H9 (cell line): Measurements from ENCODE around the gene ERMP1. TPM values are rescaled to one million over a fixed set of nuclear protein-coding genes. Genes with fewer than 3 reads are reported as not detected.

ENCODE experiments used
- DNase-seq: peaks from one replicate; pipeline ENCODE4 v3.0.0-alpha.2; 2017
- H2AFZ ChIP-seq: one replicate; pipeline ENCODE4 v1.6.1; 2013; ENCODE audit warnings: mild to moderate bottlenecking, low read length, control low read depth, moderate library complexity
- H2AK5ac ChIP-seq: 2 replicates; pipeline ENCODE4 v1.6.1; 2013; ENCODE audit warnings: low read length, control low read depth, mixed read lengths; ENCODE audit not compliant: insufficient read length
- H2BK120ac ChIP-seq: one replicate; pipeline ENCODE4 v1.6.1; 2013; ENCODE audit warnings: low read depth, mild to moderate bottlenecking, low read length, control low read depth, inconsistent platforms; ENCODE audit not compliant: poor library complexity, severe bottlenecking
- H2BK12ac ChIP-seq: 2 replicates; pipeline ENCODE4 v1.6.1; 2013; ENCODE audit warnings: low read length, control low read depth, mixed read lengths, low read depth; ENCODE audit not compliant: insufficient read length
- H2BK15ac ChIP-seq: 2 replicates; pipeline ENCODE4 v1.6.1; 2013; ENCODE audit warnings: low read depth, low read length, control low read depth
- H2BK20ac ChIP-seq: one replicate; pipeline ENCODE4 v1.6.1; 2013; ENCODE audit warnings: low read depth, mild to moderate bottlenecking, low read length, control low read depth, inconsistent platforms; ENCODE audit not compliant: poor library complexity, severe bottlenecking
- H2BK5ac ChIP-seq: 2 replicates; pipeline ENCODE4 v1.6.1; 2013; ENCODE audit warnings: low read length, control low read depth, mixed read lengths; ENCODE audit not compliant: insufficient read length
- H3K14ac ChIP-seq: 2 replicates; pipeline ENCODE4 v1.6.1; 2013; ENCODE audit warnings: low read length, control low read depth; ENCODE audit not compliant: insufficient read depth
- H3K18ac ChIP-seq: 2 replicates; pipeline ENCODE4 v1.6.1; 2013; ENCODE audit warnings: low read depth, mild to moderate bottlenecking, mixed read lengths, low read length, control low read depth; ENCODE audit not compliant: insufficient read length
- H3K23ac ChIP-seq: 2 replicates; pipeline ENCODE4 v1.6.1; 2013; ENCODE audit warnings: low read length, control low read depth, mixed read lengths, low read depth; ENCODE audit not compliant: insufficient read length
- H3K23me2 ChIP-seq: 2 replicates; pipeline ENCODE4 v1.6.1; 2013; ENCODE audit warnings: low read depth, mild to moderate bottlenecking, mixed read lengths, low read length, control low read depth; ENCODE audit not compliant: insufficient read length, poor library complexity, severe bottlenecking
- H3K27ac ChIP-seq: 2 replicates; pipeline ENCODE4 v1.5.1; 2013; ENCODE audit warnings: low read length, control low read depth, mixed read lengths, low read depth; ENCODE audit not compliant: insufficient read length
- H3K27me3 ChIP-seq: 2 replicates; pipeline ENCODE4 v1.6.1; 2013; ENCODE audit warnings: low read length, control low read depth, inconsistent platforms; ENCODE audit not compliant: insufficient read depth
- H3K4ac ChIP-seq: 2 replicates; pipeline ENCODE4 v1.6.1; 2013; ENCODE audit warnings: low read depth, mild to moderate bottlenecking, control low read depth, inconsistent platforms, low read length, moderate library complexity
- H3K4me1 ChIP-seq: 2 replicates; pipeline ENCODE4 v1.6.1; 2013; ENCODE audit warnings: low read length, control low read depth, inconsistent platforms; ENCODE audit not compliant: insufficient read depth
- H3K4me2 ChIP-seq: 2 replicates; pipeline ENCODE4 v1.6.1; 2013; ENCODE audit warnings: low read length, control low read depth, mixed read lengths; ENCODE audit not compliant: insufficient read length, insufficient read depth
- H3K56ac ChIP-seq: 2 replicates; pipeline ENCODE4 v1.6.1; 2013; ENCODE audit warnings: low read depth, mild to moderate bottlenecking, mixed read lengths, low read length, control low read depth; ENCODE audit not compliant: insufficient read length
- H3K79me1 ChIP-seq: 2 replicates; pipeline ENCODE4 v1.6.1; 2013; ENCODE audit warnings: low read depth, mild to moderate bottlenecking, moderate library complexity, low read length, control low read depth, inconsistent platforms; ENCODE audit not compliant: insufficient read depth, poor library complexity, severe bottlenecking
- H3K79me2 ChIP-seq: 2 replicates; pipeline ENCODE4 v1.6.1; 2013; ENCODE audit warnings: low read length, control low read depth, inconsistent platforms; ENCODE audit not compliant: insufficient read depth
- H3K9ac ChIP-seq: 2 replicates; pipeline ENCODE4 v1.6.1; 2013; ENCODE audit warnings: low read length, control low read depth, mixed read lengths; ENCODE audit not compliant: insufficient read length; ENCODE audit errors: extremely low read depth
- H3K9me3 ChIP-seq: one replicate; pipeline ENCODE4 v1.6.1; 2013; ENCODE audit warnings: low read depth, low read length, inconsistent platforms; ENCODE audit not compliant: control insufficient read depth
- H3T11ph ChIP-seq: one replicate; pipeline ENCODE4 v1.6.1; 2013; ENCODE audit warnings: mild to moderate bottlenecking, low read length, control low read depth, inconsistent platforms
- H4K20me1 ChIP-seq: one replicate; pipeline ENCODE4 v1.6.1; 2013; ENCODE audit not compliant: control insufficient read depth, insufficient read length, insufficient read depth
- H4K5ac ChIP-seq: 2 replicates; pipeline ENCODE4 v1.6.1; 2013; ENCODE audit warnings: low read depth, mild to moderate bottlenecking, mixed read lengths, low read length, control low read depth; ENCODE audit not compliant: insufficient read length
- H4K8ac ChIP-seq: replicated peaks from 2 replicates; pipeline ENCODE4 v1.6.1; 2013; ENCODE audit warnings: low read length, control low read depth, mixed read lengths, low read depth; ENCODE audit not compliant: insufficient read length
- H4K91ac ChIP-seq: 2 replicates; pipeline ENCODE4 v1.6.1; 2013; ENCODE audit warnings: low read depth, mild to moderate bottlenecking, moderate library complexity, mixed read lengths, low read length, control low read depth; ENCODE audit not compliant: insufficient read length
- H3K27ac Mint-ChIP-seq, 3 experiments: 2 replicates in 2 of 3; 3 replicates in 1 of 3; pipeline ENCODE4 v1.8.0; 2020 to 2021; ENCODE audit warnings: mixed read lengths in 3 of 3, mild to moderate bottlenecking in 1 of 3, moderate library complexity in 1 of 3
- H3K27me3 Mint-ChIP-seq: 2 replicates; pipeline ENCODE4 v1.8.0; 2021; ENCODE audit warnings: low read depth, mild to moderate bottlenecking, moderate library complexity, mixed read lengths
- H3K36me3 Mint-ChIP-seq, 3 experiments: 2 replicates in 2 of 3; 3 replicates in 1 of 3; pipeline ENCODE4 v1.8.0; 2020 to 2021; ENCODE audit warnings: low read depth in 3 of 3, mixed read lengths in 3 of 3; ENCODE audit not compliant: insufficient read depth in 1 of 3
- H3K4me1 Mint-ChIP-seq, 2 experiments: 2 replicates each; pipeline ENCODE4 v1.8.0; 2020; ENCODE audit warnings: mixed read lengths in 2 of 2
- H3K4me3 Mint-ChIP-seq, 2 experiments: 2 replicates in 1 of 2; 3 replicates in 1 of 2; pipeline ENCODE4 v1.8.0; 2020 to 2021; ENCODE audit warnings: mild to moderate bottlenecking in 2 of 2, mixed read lengths in 2 of 2, moderate library complexity in 1 of 2
- H3K9me3 Mint-ChIP-seq, 2 experiments: 2 replicates in 1 of 2; 3 replicates in 1 of 2; pipeline ENCODE4 v1.8.0; 2020; ENCODE audit warnings: mild to moderate bottlenecking in 2 of 2, mixed read lengths in 2 of 2, moderate library complexity in 1 of 2
- CTCF ChIP-seq: fragments of 200-600 bp; sonication (generic); conservative IDR thresholded peaks from 3 replicates; pipeline ENCODE4 v1.8.0; 2021; ENCODE audit warnings: antibody characterized with exemption, mild to moderate bottlenecking
- whole genome bisulfite sequencing: extraction: QIAGEN DNeasy Blood & Tissue Kit; methylation state at CpG from one replicate; pipeline ENCODE4 v1.1.7; 2013; ENCODE audit warnings: missing lambda C conversion rate, low lambda C conversion rate, mixed read lengths; ENCODE audit not compliant: insufficient read length; ENCODE audit errors: extremely low coverage; 5-methylcytosine and 5-hydroxymethylcytosine counted together
- total RNA-seq: library from RNA; stranded (reverse); gene quantifications from 2 replicates; pipeline ENCODE4 v1.2.1, GENCODE V29; 2021

ERMP1 gene
- total RNA-seq, 1 experiment from 2014 or later, result 20.2 TPM

- no peaks in the 10 kb centered on the region for H3K79me2 ChIP-seq
- H4K20me1 ChIP-seq, result no peaks in the 10 kb centered on the region
- H3K9ac ChIP-seq, result no peak overlapping the region
- Mint-ChIP-seq H3K4me1 (peaks cover 8 to 9% of the 10 kb centered on the region in 2 experiments), H3K9me3 (peaks cover 18 to 20% of the 10 kb centered on the region in 2 experiments), H3K27me3 (no peaks in the 10 kb centered on the region; the same call in 1 of the 2 replicates), H3K27ac (no peak overlapping the region), H3K36me3 (peaks cover 18 to 42% (median 32%) of the 10 kb centered on the region in 3 experiments), H3K4me3 (no peak overlapping the region)
- DNase-seq, result no peak
- H3K4me1 ChIP-seq, result no peaks in the 10 kb centered on the region
- H3K4me2 ChIP-seq, result no peak overlapping the region
- no CpG with 5 or more reads among the region's 6 CpGs for WGBS
- no peak overlapping the region for H2AFZ ChIP-seq
- H3K79me1 ChIP-seq, result no peaks in the 10 kb centered on the region
- H3K23ac ChIP-seq, result no peak overlapping the region
- no peak for TF ChIP-seq CTCF
- no peak overlapping the region for H2BK12ac ChIP-seq
- H3K14ac ChIP-seq, result no peak overlapping the region
- no peak overlapping the region for H3K56ac ChIP-seq
- H3K4ac ChIP-seq, result no peak overlapping the region
- H3K27me3 ChIP-seq, result no peaks in the 10 kb centered on the region
- no peak overlapping the region for H3K27ac ChIP-seq
- H3K23me2 ChIP-seq, result no peaks in the 10 kb centered on the region
- no peak overlapping the region for H3K18ac ChIP-seq
- H2BK5ac ChIP-seq, result no peak overlapping the region
- no peak overlapping the region for H2BK15ac ChIP-seq
- H3K9me3 ChIP-seq, result no peaks in the 10 kb centered on the region
- H3T11ph ChIP-seq, result no peak overlapping the region
- no peak overlapping the region for H2AK5ac ChIP-seq
- no peak overlapping the region for H4K91ac ChIP-seq
- no peak overlapping the region for H4K5ac ChIP-seq
- no peak overlapping the region for H2BK120ac ChIP-seq
- no peak overlapping the region for H4K8ac ChIP-seq
- no peak overlapping the region for H2BK20ac ChIP-seq
Measured at GRCh38 chr9:5786370-5787127, 46.4 kb downstream of the ERMP1 start.
